ENCODE results near the gene OR5B21.

The OR5B21 gene

DNA sequence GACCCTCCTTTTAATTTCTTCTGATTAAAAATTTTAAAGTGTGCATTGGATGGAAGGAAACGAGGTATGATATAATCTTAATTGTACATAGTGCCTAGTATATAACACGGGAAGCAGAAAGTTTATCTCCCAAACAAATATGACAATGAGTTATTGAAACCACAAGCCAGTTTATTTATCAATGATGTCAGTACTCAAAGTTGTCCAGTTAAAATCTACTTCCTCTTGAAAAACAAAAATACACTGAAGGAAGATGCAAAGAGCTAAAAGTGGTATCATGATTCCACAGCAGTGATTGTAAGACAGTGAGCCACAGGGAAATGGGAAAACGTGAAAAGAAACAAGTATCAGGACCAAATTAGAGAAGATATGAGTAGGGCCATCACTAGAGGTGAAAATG, 18.8 kb upstream of the OR5B21 start:
- no peak overlapping the region for H3K27ac ChIP-seq
- TF ChIP-seq CTCF (IDR thresholded peaks at IDR 0.05; ENCODE audit: low read depth, low read length): no peak
- no peak for DNase-seq
- peaks cover 1% of the 10 kb centered on the region for H3K9me3 ChIP-seq (ENCODE audit: severe bottlenecking)
- H3K36me3 ChIP-seq: no peaks in the 10 kb centered on the region
- peaks cover 31% of the 10 kb centered on the region for H3K27me3 ChIP-seq (ENCODE audit: insufficient read depth, low read depth, severe bottlenecking)
- no peak overlapping the region for H3K4me3 ChIP-seq (ENCODE audit: low read depth, low read length)

DNA sequence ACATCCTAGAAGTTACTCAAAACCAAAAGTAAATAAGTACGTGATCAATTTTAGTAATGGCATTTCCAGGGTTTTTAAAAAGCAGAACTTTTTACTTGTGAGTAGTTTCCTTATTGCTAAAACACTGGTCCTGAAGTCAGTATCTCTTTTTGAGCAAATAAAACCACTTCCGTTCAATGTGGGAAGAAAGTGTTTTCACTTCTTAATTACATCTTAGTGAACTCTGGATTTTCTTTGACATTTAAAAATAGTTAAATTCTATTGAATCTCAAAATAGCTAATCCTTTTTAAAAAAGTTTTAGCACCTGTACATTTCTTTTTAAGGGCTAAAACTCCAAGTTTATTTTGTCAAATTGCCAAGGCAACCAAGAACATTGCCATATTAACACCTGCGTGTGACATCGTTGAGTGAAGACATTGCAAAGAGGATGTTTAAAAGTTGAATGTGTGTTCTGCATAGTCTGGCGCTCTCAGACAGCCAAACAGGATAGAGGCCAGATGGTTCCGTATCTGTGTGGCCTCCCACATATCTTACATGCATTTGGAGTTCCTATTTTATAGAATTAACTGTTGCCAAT, 17.2 kb upstream of the OR5B21 start:
- H3K9me3 ChIP-seq (ENCODE audit: severe bottlenecking): no peaks in the 10 kb centered on the region
- H3K4me3 ChIP-seq (ENCODE audit: low read depth, low read length): no peak overlapping the region

DNA sequence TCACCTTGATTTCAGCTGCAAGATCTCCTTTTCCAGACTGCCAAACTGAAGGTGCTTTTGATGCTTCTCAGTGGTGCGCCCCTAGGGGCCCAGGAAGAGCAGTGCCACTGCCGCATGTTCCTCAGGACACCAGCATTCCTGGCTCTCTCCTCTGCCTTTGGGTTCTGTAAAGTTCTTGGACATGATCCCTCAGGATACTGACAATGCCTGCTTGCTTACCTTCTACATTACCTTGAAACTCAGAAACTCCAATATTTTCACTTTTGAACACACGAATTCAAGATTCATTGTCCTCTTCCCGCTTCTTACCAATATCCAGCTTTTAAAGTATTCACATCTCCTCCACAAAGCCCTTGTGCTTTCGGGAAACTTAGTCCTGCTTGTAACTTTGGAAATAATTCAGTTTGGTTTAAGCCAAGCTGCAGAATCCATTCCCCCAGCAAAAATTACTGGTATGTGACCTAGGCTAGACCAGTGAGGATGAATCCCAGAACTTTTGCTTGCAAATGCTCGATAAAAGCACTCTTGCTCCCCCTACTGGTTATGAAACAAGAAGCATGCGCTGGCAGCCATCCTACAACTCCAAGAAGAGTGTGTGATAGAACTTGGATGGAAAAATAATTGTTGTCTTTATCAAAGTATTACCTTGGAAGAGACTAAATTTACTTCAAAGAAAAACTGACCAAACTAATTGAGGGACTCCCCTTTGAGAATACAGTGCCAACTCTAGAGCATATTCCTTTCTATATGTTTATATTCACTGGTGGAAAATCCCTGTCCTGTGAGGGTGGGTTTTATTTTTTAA, 16.5 kb upstream of the OR5B21 start:
- H3K9me3 ChIP-seq (ENCODE audit: severe bottlenecking): no peaks in the 10 kb centered on the region
- no peaks in the 10 kb centered on the region for H3K36me3 ChIP-seq
- H3K4me3 ChIP-seq (ENCODE audit: low read depth, low read length): no peak overlapping the region
- peak; percentile 93 for TF ChIP-seq CTCF (IDR thresholded peaks at IDR 0.05; ENCODE audit: low read depth, low read length)
- H3K27me3 ChIP-seq (ENCODE audit: insufficient read depth, low read depth, severe bottlenecking): peaks cover 50% of the 10 kb centered on the region
- DNase-seq: peak; percentile 46
- no peak overlapping the region for H3K27ac ChIP-seq

More for the DNA sequence above, 17.2 kb upstream of the OR5B21 start:
- no peak overlapping the region for H3K27ac ChIP-seq
- DNase-seq: no peak
- peaks cover 45% of the 10 kb centered on the region for H3K27me3 ChIP-seq (ENCODE audit: insufficient read depth, low read depth, severe bottlenecking)
- H3K36me3 ChIP-seq: no peaks in the 10 kb centered on the region
- TF ChIP-seq CTCF (IDR thresholded peaks at IDR 0.05; ENCODE audit: low read depth, low read length): no peak

DNA sequence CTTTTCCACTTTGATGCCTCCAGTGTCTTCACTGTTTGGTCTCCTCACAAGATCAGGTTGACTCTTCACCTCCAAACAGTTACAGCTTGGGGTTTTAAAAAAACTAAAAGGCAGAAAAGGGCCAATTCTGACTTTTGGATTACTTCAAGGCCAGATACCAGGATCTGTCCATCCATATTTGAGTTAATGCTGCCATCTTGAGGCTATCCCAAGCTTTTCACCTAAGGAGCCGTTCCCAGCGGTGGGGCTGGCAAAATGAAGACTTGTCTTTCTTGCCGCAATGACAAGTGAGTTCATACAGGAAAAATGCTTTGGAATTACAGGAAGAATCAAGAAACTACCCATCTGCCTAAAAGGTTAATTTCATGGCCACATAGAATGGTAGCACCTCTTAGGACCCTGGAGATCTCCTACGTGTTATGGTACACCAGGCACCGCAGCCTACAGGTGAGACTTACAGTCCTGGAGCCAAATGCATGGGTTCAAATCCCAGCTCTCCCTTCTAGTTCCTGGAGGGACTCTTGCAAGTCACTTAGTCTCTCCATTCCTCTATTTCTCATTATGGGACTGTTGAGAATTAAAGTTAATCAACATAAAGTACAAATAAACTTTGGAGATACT, 6.0 kb upstream of the OR5B21 start:
- DNase-seq: peak; percentile 29
- Histone ChIP-seq H3K27me3 (ENCODE audit: insufficient read depth, low read depth, severe bottlenecking) (peaks cover 71% of the 10 kb centered on the region), H3K36me3 (no peaks in the 10 kb centered on the region), H3K27ac (no peak overlapping the region), H3K9me3 (ENCODE audit: severe bottlenecking) (no peaks in the 10 kb centered on the region), H3K4me3 (ENCODE audit: low read depth, low read length) (no peak overlapping the region)
- peak; percentile 62 for TF ChIP-seq CTCF (IDR thresholded peaks at IDR 0.05; ENCODE audit: low read depth, low read length)

- no peaks in the 10 kb centered on the region for H3K36me3 ChIP-seq
Observed at GRCh38 chr11:58511636-58512035, 3.7 kb upstream of the OR5B21 start.

More at GRCh38 chr11:58511636-58512035, 3.7 kb upstream of the OR5B21 start:
- Histone ChIP-seq H3K27ac (no peak overlapping the region), H3K27me3 (ENCODE audit: insufficient read depth, low read depth, severe bottlenecking) (peaks cover 79% of the 10 kb centered on the region), H3K9me3 (ENCODE audit: severe bottlenecking) (no peaks in the 10 kb centered on the region), H3K4me3 (ENCODE audit: low read depth, low read length) (no peak overlapping the region)
- no peak for DNase-seq
- no peak for TF ChIP-seq CTCF (IDR thresholded peaks at IDR 0.05; ENCODE audit: low read depth, low read length)

Data from WERI-Rb-1 (cell line).